Epithelial cell of proximal tubule (primary cell): ENCODE data around the gene PRKCG. TPM values are rescaled to one million over a fixed set of nuclear protein-coding genes. Genes with fewer than 3 reads are reported as not detected.

Experiments used
- DNase-seq: peaks from one replicate; pipeline ENCODE4 v3.0.0-alpha.2; 2011; ENCODE audit warnings: low read depth
- H3K4me3 ChIP-seq: 2 replicates; pipeline ENCODE4 v1.5.1; 2011; ENCODE audit warnings: low read depth, mild to moderate bottlenecking, low read length
- CTCF ChIP-seq: conservative IDR thresholded peaks from 2 replicates; pipeline ENCODE4 v1.5.1; 2012; ENCODE audit warnings: low read depth, mild to moderate bottlenecking, low read length
- total RNA-seq: library from RNA; depleted of rRNA; stranded (reverse); fragments of >200 nt; gene quantifications from 2 replicates; pipeline ENCODE4 v1.2.3, GENCODE V29; 2015

PRKCG gene
- total RNA-seq, 1 donor from 2014 or later: 1.3 TPM

DNA sequence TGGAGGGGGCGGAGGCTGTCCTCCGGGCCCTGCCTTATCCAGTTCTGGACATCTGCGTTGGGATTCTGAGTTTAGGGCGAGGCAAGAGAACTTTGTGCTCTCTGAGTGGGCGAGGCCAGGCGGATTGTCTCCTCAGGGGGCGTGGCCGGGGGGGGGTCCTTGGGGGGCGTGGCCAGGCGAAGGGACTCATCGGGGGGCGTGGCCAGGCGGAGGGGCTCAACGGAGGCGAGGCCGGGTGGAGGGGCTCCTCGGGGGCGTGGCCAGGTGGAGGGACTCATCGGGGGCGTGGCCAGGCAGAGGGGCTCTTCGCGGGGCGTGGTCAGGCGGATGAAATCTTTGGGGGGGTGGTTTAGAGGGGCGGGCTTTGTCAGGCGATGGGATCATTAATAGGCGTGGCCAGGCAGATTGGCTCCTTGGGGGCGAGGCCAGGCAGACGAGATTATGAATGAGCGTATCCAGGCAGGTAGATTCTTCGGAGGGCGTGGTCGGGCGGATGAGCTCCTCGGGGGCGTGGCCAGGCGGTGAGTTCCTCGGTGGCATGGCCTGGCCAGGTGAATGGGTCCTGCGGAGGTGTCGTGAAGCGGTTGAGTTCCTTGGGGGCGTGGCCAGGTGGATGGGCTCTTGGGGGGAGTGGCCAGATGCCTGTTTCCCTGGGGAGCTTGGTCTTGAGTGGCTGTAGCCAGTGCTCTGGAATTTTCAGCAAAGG lies 16.8 kb downstream of the PRKCG start:
- no peak overlapping the region for H3K4me3 ChIP-seq
- DNase-seq: no peak
- TF ChIP-seq CTCF: no peak

DNA sequence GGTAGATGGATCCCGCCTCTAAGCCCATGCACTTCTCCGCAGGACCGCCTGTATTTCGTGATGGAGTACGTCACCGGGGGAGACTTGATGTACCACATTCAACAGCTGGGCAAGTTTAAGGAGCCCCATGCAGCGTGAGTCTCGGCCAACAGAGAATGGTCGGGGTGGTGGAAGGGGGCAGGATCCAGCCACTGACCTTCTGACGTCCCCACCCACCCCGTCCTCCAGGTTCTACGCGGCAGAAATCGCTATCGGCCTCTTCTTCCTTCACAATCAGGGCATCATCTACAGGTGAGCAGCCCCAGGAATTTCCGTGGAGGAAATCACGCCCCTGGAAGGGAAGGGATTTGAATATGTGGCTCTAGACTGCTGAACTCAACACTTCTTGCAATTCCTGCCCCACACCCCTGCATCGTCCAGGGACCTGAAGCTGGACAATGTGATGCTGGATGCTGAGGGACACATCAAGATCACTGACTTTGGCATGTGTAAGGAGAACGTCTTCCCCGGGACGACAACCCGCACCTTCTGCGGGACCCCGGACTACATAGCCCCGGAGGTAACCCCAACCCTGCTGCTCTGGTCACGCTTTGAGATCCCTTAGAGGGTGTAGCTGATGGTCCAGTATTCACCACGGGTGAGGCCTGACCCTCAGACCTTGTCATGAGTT lies 18.3 kb downstream of the PRKCG start:
- no peak for DNase-seq
- TF ChIP-seq CTCF: no peak
- no peak overlapping the region for H3K4me3 ChIP-seq

DNA sequence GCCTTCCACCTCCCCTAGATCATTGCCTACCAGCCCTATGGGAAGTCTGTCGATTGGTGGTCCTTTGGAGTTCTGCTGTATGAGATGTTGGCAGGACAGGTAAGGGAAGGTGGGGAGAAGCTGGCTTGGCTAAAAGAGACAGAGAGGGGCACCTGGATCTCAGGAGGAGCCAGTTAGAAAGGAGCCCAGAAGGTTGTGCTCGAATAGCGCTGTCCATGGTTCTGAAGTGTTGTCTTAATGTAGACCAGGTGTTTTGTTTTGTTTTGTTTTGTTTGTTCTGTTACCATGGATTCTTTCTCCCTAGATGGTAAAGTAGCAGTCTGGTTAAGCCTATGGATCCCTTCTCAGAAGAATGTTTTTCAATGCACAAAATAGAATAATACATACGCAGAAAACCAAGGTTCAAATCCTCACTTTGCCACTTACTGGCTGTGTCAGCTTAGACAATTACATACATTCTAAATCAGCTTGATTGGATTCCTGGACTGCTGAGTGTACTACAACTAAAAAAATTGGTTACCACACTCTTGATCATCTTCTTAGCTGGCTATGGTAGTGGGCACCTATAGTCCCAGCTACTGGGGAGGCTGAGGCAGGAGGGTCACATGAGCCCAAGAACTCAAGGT lies 21.2 kb downstream of the PRKCG start:
- TF ChIP-seq CTCF: no peak

DNA sequence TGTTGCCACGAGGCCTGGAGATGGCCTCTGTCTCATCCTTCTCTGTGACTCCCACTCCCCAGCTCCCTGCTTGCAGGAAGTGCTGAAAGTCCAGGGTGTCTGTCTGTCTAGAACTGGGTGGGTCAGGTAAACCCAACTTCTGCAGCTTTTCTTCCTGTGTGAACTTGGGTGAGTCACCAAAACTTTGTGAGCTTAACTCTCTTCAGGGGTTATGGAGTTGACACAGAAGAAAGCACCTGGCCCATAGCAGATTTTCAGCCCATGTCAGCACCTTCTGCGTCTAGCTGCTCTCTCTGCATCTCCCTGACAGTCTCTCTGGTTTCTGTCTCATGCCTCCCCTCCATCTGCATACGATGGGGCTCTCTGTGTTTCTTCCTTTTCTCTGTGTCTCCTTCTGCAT lies 22.9 kb downstream of the PRKCG start:
- H3K4me3 ChIP-seq: no peak overlapping the region
- DNase-seq: no peak
- no peak for TF ChIP-seq CTCF

More for the DNA sequence above, 21.2 kb downstream of the PRKCG start:
- DNase-seq: no peak
- no peak overlapping the region for H3K4me3 ChIP-seq

DNA sequence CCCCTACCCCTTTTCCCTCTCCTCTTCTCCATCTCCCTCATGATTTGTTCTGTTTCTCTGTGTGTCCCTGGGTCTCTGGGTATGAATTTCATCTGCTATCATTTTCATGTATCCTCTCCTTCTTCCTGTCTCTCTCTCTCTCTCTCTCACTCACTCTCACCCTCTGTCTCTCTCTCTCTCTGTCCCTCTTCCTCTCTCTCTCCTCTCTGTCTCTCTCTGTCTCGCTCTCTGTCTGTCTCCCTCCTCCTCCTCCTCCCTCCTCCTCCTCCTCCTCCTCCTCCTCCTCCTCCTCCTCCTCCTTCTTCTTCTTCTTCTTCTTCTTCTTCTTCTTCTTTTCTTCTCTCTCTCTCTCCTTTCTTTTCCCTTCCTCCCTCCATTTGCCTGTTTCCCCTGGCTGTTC lies 23.8 kb downstream of the PRKCG start:
- no peak for DNase-seq
- no peak for TF ChIP-seq CTCF
- no peak overlapping the region for H3K4me3 ChIP-seq

- no peak for DNase-seq
- no peak overlapping the region for H3K4me3 ChIP-seq
- TF ChIP-seq CTCF: peak; percentile 69
Measured at GRCh38 chr19:53906211-53907192, 24.5 kb downstream of the PRKCG start.
